Skeletal muscle tissue (tissue), 4 donors: ENCODE measurements around the gene RERE. TPM values are rescaled to one million over a fixed set of nuclear protein-coding genes. Genes with fewer than 3 reads are reported as not detected.
A peak's percentile ranks its signal among the peaks of the same experiment; 100 is the strongest.

ENCODE experiments used
- H3K27ac ChIP-seq: one replicate; pipeline ENCODE4 v1.7.0; 2013; ENCODE audit warnings: mild to moderate bottlenecking, low read depth, low read length, inconsistent platforms
- H3K27me3 ChIP-seq, 3 donors: one replicate each; pipeline ENCODE4 v1.7.0; 2013; ENCODE audit warnings: low read length in 3 of 3; ENCODE audit not compliant: control insufficient read depth in 3 of 3, insufficient read depth in 3 of 3
- H3K36me3 ChIP-seq, 3 donors: one replicate each; pipeline ENCODE4 v1.7.0; 2013; ENCODE audit warnings: low read length in 3 of 3; ENCODE audit not compliant: control insufficient read depth in 3 of 3, insufficient read depth in 3 of 3
- H3K4me1 ChIP-seq, 3 donors: one replicate each; pipeline ENCODE4 v1.7.0; 2013; ENCODE audit warnings: low read length in 3 of 3, mild to moderate bottlenecking in 3 of 3; ENCODE audit not compliant: control insufficient read depth in 3 of 3, insufficient read depth in 3 of 3
- H3K4me3 ChIP-seq, 3 donors: one replicate each; pipeline ENCODE4 v1.7.0; 2013; ENCODE audit warnings: low read length in 3 of 3
- H3K9ac ChIP-seq, 3 donors: one replicate each; pipeline ENCODE4 v1.7.0; 2013; ENCODE audit warnings: low read length in 3 of 3, mild to moderate bottlenecking in 3 of 3, moderate library complexity in 2 of 3, low read depth in 1 of 3
- H3K9me3 ChIP-seq, 3 donors: one replicate each; pipeline ENCODE4 v1.7.0; 2013; ENCODE audit warnings: low read length in 3 of 3; ENCODE audit not compliant: control insufficient read depth in 3 of 3
- total RNA-seq: library from RNA; depleted of rRNA; stranded (reverse); fragments of >200 nt; gene quantifications from one replicate; pipeline ENCODE4 v1.2.3, GENCODE V29; 2014
- donor health status: Osteomylitis.

Gene RERE
- total RNA-seq, 1 donor from 2014 or later, result 212 TPM

- H3K36me3 ChIP-seq, result no peaks in the 10 kb centered on the region
- H3K27ac ChIP-seq, result no peak overlapping the region
- no peaks in the 10 kb centered on the region for H3K9me3 ChIP-seq
- H3K4me3 ChIP-seq, result no peak overlapping the region
- no peaks in the 10 kb centered on the region for H3K27me3 ChIP-seq
- H3K4me1 ChIP-seq, result no peaks in the 10 kb centered on the region
- H3K9ac ChIP-seq, result no peak overlapping the region
These were observed 71.6 kb downstream of the RERE start for GRCh38 chr1:8745749-8746390.

GRCh38 chr1:8745346-8745745 lies 72.1 kb downstream of the RERE start:
- Histone ChIP-seq H3K27me3 (no peaks in the 10 kb centered on the region), H3K36me3 (no peaks in the 10 kb centered on the region)

GRCh38 chr1:8742022-8742924 lies 75.2 kb downstream of the RERE start:
- Histone ChIP-seq H3K9ac (no peak overlapping the region), H3K4me1 (no peaks in the 10 kb centered on the region), H3K9me3 (no peaks in the 10 kb centered on the region), H3K27me3 (no peaks in the 10 kb centered on the region), H3K36me3 (peaks cover 0 to 2% (median 0%) of the 10 kb centered on the region in 3 donors), H3K4me3 (no peak overlapping the region), H3K27ac (no peak overlapping the region)

More at GRCh38 chr1:8745346-8745745, 72.1 kb downstream of the RERE start:
- no peaks in the 10 kb centered on the region for H3K4me1 ChIP-seq
- no peak overlapping the region for H3K27ac ChIP-seq
- no peaks in the 10 kb centered on the region for H3K9me3 ChIP-seq
- no peak overlapping the region for H3K9ac ChIP-seq
- H3K4me3 ChIP-seq, result no peak overlapping the region

GRCh38 chr1:8740034-8740449 lies 77.4 kb downstream of the RERE start:
- Histone ChIP-seq H3K36me3 (peaks cover 0 to 2% (median 0%) of the 10 kb centered on the region in 3 donors), H3K27me3 (no peaks in the 10 kb centered on the region), H3K4me3 (no peak overlapping the region), H3K27ac (no peak overlapping the region), H3K4me1 (peaks cover 0 to 3% (median 2%) of the 10 kb centered on the region in 3 donors), H3K9me3 (no peaks in the 10 kb centered on the region), H3K9ac (no peak overlapping the region)

- Histone ChIP-seq H3K4me3 (no peak overlapping the region), H3K27me3 (no peaks in the 10 kb centered on the region), H3K4me1 (peaks cover 0 to 4% (median 2%) of the 10 kb centered on the region in 3 donors), H3K36me3 (peaks cover 0 to 2% (median 0%) of the 10 kb centered on the region in 3 donors), H3K9me3 (no peaks in the 10 kb centered on the region), H3K27ac (no peak overlapping the region), H3K9ac (no peak overlapping the region)
These were observed 78.1 kb downstream of the RERE start for GRCh38 chr1:8739377-8739776.

- Histone ChIP-seq H3K36me3 (peaks cover 0 to 2% (median 0%) of the 10 kb centered on the region in 3 donors), H3K27me3 (no peaks in the 10 kb centered on the region), H3K27ac (no peak overlapping the region)
These were observed 80.5 kb downstream of the RERE start for GRCh38 chr1:8736927-8737326.

GRCh38 chr1:8733484-8733883 lies 84.0 kb downstream of the RERE start:
- Histone ChIP-seq H3K9me3 (no peaks in the 10 kb centered on the region), H3K27me3 (no peaks in the 10 kb centered on the region), H3K4me3 (no peak overlapping the region), H3K36me3 (peaks cover 0 to 2% (median 0%) of the 10 kb centered on the region in 3 donors), H3K9ac (no peak overlapping the region), H3K4me1 (peaks cover 4 to 14% (median 8%) of the 10 kb centered on the region in 3 donors), H3K27ac (no peak overlapping the region)

More at GRCh38 chr1:8736927-8737326, 80.5 kb downstream of the RERE start:
- Histone ChIP-seq H3K4me1 (peaks cover 4 to 14% (median 8%) of the 10 kb centered on the region in 3 donors), H3K9me3 (no peaks in the 10 kb centered on the region), H3K9ac (no peak overlapping the region), H3K4me3 (no peak overlapping the region)

GRCh38 chr1:8731162-8731561 lies 86.3 kb downstream of the RERE start:
- no peaks in the 10 kb centered on the region for H3K27me3 ChIP-seq
- no peaks in the 10 kb centered on the region for H3K36me3 ChIP-seq
- no peak overlapping the region for H3K9ac ChIP-seq

GRCh38 chr1:8728464-8728863 lies 89.0 kb downstream of the RERE start:
- H3K9ac ChIP-seq, result no peak overlapping the region
- no peaks in the 10 kb centered on the region for H3K27me3 ChIP-seq
- H3K27ac ChIP-seq, result no peak overlapping the region
- peaks cover 10 to 15% (median 13%) of the 10 kb centered on the region in 3 donors for H3K4me1 ChIP-seq
- no peaks in the 10 kb centered on the region for H3K36me3 ChIP-seq
- no peak overlapping the region for H3K4me3 ChIP-seq
- H3K9me3 ChIP-seq, result no peaks in the 10 kb centered on the region

More at GRCh38 chr1:8731162-8731561, 86.3 kb downstream of the RERE start:
- Histone ChIP-seq H3K4me3 (no peak overlapping the region), H3K9me3 (no peaks in the 10 kb centered on the region), H3K27ac (no peak overlapping the region), H3K4me1 (peaks cover 16 to 18% (median 17%) of the 10 kb centered on the region in 3 donors)

GRCh38 chr1:8727809-8728213 lies 89.6 kb downstream of the RERE start:
- peaks cover 5 to 13% (median 12%) of the 10 kb centered on the region in 3 donors for H3K4me1 ChIP-seq
- H3K9ac ChIP-seq, result no peak overlapping the region
- no peak overlapping the region for H3K27ac ChIP-seq
- no peaks in the 10 kb centered on the region for H3K27me3 ChIP-seq
- no peaks in the 10 kb centered on the region for H3K36me3 ChIP-seq
- H3K9me3 ChIP-seq, result no peaks in the 10 kb centered on the region
- H3K4me3 ChIP-seq, result peak overlapping the region in 1 of 3 donors; percentile 35
